ENCODE results near the gene FCER1A.
"Not testable (repeated sequence)": the region's sequence is repeated elsewhere in the genome, so short reads cannot be mapped to it uniquely, and the experiment has no call there.

FCER1A gene

DNA sequence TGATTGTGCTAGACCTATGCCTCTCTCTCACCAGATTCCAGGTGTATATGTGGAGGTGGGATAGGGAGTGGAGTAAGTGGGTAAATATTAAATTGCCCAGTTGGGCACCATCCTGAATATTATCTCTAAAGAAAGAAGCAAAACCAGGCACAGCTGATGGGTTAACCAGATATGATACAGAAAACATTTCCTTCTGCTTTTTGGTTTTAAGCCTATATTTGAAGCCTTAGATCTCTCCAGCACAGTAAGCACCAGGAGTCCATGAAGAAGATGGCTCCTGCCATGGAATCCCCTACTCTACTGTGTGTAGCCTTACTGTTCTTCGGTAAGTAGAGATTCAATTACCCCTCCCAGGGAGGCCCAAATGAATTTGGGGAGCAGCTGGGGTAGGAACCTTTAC is at the start of gene FCER1A:
TSS of gene FCER1A (plus strand) at position 242 of the 400 bp plus-strand sequence. CDS start at position 271, 29 bp downstream.
- DNase-seq (ENCODE audit: low read depth in 2 of 2) = no peak

DNA sequence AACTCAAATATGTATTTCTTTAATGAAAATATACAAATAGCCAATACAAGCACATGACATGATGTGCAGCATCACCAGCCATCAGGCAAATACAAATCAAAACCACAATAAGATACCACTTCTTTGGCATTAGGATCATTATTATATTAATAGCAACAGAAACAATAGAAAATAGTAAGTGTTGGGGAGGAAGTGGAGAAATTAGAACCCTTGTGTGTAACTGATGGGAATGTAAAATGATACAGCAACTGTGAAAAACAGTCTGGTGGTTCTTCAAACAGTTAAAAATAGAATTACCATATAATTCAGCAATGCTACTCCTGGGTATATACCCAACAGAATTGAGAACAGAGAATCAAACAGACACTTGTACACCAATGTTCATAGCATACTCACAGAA is 40.8 kb upstream of the FCER1A start:
- DNase-seq (ENCODE audit: low read depth in 2 of 2) = no peak

DNA sequence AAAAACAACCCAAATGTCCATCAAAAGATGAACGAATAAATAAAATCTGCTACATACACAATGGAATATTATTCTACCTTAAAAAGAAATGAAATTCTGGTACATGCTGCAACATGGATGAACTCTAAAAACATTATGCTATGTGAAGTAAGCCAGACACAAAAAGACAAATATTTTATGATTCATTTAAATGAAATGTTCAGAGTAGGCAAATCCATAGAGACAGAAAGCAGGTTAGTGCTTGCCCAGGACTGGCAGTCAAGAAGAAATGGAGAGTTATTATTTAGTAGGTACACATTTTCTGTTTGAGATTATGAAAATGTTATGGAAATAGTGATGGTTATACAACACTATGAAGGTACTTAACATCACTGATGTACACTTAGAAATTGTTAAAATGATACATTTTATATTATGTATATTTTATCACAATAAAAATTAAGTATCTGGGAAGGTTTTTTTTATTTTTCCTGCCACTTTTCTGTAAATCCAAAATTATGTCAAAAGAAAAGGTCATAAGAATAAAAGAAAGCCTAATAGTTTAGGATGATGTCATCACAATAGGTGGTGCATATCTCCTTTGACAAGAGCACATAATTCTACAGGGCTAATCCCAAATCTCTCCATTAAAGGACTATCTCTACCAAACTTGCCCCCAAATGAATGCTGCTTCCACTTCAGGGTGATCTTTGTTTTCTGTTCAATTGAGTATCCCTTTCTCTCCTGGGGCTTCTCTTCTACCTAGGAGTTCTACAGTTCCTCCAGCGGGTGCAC is 40.2 kb upstream of the FCER1A start:
- no peak for DNase-seq (ENCODE audit: low read depth in 2 of 2)

GRCh38 chr1:159266832-159267231 is 35.3 kb upstream of the FCER1A start:
- no peak for DNase-seq (ENCODE audit: low read depth in 2 of 2)

GRCh38 chr1:159274631-159275030 is 27.5 kb upstream of the FCER1A start:
- no peak for DNase-seq (ENCODE audit: low read depth in 2 of 2)

- DNase-seq (ENCODE audit: low read depth in 2 of 2) = no peak
Observed at GRCh38 chr1:159275891-159276290, 26.2 kb upstream of the FCER1A start.

- DNase-seq (ENCODE audit: low read depth in 2 of 2) = no peak
Observed at GRCh38 chr1:159279773-159280172, 22.4 kb upstream of the FCER1A start.

DNA sequence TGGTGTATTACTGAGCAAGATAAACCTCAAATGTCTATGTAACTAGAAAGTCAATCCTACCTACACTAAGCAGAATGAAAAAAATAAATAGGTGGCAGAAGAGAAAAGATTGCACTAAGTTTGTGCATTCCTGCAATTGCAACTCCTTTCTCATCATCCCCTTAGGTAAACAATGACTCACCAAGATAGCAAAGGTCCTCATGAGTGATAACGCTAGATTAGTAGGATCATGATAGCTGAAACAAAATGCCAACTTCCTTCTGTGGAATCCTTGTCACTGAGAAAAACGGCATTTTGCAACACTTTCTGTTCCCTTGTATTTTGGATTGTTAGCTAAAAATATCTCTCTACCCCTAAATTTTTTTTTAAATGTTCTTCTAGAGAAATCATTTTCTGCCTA is 20.0 kb upstream of the FCER1A start:
- DNase-seq (ENCODE audit: low read depth in 2 of 2) = no peak

DNA sequence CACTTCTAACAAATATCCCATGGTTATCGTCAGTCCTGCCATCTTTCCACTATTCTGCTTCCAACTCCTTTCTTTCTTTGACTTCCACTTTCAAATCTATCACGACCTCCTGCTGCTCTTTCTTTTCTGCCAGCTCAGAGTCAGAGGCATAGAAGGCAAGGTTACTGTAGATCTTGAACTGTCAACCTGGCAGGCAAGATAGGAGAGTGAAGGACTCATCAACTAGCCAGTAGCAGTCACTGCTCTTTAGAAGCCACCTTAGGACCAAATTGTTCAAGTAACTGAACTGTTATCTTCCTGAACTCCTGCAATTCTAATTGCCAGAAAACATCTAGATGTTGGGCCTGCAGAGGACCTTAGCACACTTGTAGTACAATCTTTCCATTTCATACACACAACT is 13.1 kb upstream of the FCER1A start:
- DNase-seq (ENCODE audit: low read depth in 2 of 2) = no peak

DNA sequence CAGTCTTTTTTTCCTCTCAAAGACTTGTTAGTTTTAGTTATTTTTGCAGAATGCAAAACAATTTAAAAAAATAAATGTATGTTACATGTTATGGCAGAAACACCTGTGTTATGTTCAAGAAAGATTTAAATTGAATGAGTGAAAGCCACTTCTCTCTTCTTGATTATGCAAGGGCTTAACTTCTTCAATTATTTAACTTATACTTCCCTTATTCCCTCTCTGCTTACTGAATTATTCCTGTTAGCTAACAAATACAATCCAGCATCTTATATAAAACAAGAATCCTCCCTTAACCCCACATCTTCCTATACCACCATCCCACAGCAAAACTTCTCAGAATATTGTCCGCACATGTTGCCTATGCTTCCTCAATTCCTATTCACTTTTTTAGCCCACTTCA is 10.7 kb upstream of the FCER1A start:
- no peak for DNase-seq (ENCODE audit: low read depth in 2 of 2)

- DNase-seq (ENCODE audit: low read depth in 2 of 2) = no peak
Observed at GRCh38 chr1:159296706-159297375, 5.3 kb upstream of the FCER1A start.

DNA sequence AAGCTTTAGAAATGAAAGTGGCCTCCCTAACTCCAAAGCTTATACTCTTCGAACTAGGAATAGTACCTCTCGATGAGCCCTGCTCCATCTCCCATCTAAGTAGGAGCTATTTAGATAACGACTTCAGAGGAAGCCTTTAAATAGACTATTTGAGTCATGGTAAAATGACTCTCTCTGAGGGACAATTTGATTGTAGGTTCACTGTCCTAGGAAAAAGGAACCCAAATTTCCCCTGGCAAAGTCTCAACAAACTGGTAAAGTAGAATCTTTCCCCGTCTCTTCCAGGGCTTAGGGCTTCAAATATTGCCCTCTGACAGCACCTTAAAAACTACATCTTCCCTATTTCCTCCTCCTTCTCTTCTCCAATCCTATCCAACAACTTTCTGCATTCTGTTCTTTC is 2.0 kb upstream of the FCER1A start:
- DNase-seq (ENCODE audit: low read depth in 2 of 2) = no peak

DNA sequence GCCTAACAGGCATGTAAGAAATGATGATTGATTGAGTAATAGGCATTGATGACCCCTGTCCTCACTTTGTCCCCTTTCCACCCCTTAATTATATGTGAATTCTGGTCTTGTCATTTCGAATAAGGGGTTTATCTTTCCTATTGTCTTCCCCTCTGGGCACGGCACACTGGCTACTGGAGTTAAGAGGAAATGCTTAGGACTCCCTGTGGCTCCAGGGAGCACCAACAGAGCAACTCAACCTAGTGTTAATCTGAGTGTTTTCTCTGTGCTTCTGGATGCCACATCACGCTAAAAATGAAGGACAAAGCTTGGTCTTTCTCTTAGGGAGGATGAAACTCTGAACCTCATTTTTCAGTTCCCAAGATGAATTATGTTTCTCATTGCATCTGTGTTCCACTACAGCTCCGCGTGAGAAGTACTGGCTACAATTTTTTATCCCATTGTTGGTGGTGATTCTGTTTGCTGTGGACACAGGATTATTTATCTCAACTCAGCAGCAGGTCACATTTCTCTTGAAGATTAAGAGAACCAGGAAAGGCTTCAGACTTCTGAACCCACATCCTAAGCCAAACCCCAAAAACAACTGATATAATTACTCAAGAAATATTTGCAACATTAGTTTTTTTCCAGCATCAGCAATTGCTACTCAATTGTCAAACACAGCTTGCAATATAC is 5.3 kb downstream of the FCER1A start:
- DNase-seq (ENCODE audit: low read depth in 2 of 2) = no peak

DNA sequence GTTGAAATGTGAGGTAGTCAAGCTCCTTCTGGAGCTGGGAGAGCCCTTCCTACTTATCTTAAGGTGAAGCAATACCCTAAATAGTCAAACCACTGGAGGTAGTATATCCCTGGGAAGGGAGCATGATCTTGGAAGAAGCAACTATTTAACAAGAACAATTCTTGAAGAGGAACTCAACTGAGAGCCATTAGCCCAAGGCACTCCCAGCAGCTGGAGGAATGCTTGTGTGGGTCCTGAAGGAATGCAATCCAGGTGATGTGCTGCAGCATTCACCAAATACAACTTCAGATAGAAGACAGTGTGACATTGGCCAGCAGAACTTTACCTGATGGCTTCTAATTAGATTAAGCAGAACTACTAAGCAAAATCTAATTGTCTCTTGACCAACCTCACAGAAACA is 9.5 kb downstream of the FCER1A start:
- DNase-seq (ENCODE audit: low read depth in 2 of 2) = no peak

DNA sequence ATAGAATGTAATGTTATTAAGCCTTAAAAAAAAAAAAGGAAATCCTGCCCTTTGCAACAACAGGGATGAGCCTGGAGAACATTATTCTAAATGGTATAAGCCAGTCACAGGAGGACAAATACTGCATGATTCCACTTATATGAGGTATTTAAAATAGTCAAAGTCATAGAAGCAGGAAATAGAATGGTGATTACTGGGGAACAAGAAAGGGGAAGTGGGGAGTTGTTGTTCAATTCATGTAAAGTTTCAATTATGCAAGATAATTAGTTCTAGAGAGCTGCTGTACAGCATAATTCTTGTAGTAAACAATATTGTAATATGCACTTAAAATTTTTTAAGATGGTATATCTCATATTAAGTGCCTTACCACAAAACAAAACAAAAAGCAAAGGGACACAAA is 13.2 kb downstream of the FCER1A start:
- no peak for DNase-seq (ENCODE audit: low read depth in 2 of 2)

DNA sequence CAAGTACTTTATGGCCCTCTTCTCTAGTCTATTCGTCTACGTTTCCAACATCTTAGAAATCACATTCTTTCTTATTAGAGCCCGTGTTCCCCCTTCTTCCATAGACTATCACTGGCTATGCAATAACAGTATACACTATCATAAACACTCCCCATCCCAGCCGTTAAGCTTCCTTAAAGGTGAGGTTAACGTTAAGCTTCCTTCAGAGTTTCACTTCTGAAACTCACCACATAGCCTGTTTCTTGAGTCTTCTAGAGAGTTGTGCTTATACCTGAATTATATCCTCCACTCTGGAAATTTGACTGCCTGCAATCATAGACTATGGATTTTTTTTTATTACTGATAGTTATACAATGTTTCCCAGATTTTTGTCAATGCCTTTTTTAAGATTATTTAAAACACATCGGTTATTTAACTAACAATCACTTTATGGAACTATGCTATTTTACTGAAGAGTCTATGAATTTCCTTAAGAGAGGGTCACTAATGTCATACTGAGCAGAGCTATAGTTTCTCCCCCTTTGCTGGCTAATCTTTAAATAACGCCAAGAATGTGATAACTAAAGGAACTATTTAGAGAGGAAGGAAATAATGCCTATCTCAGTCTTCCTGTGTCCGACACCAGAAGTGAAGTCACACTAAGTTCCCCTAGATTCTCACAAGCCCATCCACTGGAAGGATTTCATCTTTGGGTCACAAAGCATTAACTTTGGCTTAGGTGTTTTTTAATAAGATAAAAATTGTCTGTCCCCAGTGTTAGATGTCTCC is 16.8 kb downstream of the FCER1A start:
- DNase-seq (ENCODE audit: low read depth in 2 of 2) = no peak

DNA sequence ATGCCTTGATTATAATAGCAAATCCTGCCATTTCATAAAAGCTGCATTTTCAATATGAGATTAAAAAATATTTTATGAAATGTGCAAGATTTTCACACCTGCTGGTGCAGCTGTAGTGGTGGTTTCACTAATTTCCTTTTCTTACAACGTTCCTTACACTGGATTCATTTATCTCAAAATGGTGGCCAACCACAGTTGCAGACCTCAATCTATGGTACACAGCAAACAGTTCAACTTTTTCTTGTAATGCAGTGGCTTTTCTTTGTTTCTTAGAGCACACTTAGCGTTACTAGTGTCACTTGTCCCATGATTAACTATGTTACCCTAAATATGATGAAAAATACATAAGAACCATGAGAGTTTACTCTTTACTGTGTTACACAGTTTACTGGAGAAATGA is 32.7 kb downstream of the FCER1A start:
- no peak for DNase-seq (ENCODE audit: low read depth in 2 of 2)

- DNase-seq (ENCODE audit: low read depth in 2 of 2) = no peak
Observed at GRCh38 chr1:159338018-159338417, 35.9 kb downstream of the FCER1A start.

GRCh38 chr1:159339536-159339935 is 37.4 kb downstream of the FCER1A start:
- no peak for DNase-seq (ENCODE audit: low read depth in 2 of 2)

DNA sequence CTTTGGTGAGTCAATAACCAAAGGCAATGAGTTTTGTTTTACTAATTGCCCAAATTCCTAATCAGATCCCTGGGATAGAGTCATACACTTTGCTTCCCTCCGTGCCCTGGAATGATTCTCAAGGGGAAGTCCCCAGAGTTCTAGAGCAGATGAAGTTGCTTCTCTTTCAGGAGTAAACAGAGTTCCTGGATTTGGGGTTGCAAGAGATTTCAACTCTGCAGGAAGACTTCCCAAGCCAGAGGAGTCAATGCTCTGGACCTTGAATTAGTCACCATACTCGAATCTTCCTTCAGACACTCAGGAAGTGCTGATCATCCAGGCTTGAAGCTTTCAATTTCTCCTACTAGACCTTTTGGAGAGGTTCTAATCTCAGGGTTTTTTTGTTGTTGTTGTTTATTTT is 39.6 kb downstream of the FCER1A start:
- DNase-seq (ENCODE audit: low read depth in 2 of 2) = no peak

DNA sequence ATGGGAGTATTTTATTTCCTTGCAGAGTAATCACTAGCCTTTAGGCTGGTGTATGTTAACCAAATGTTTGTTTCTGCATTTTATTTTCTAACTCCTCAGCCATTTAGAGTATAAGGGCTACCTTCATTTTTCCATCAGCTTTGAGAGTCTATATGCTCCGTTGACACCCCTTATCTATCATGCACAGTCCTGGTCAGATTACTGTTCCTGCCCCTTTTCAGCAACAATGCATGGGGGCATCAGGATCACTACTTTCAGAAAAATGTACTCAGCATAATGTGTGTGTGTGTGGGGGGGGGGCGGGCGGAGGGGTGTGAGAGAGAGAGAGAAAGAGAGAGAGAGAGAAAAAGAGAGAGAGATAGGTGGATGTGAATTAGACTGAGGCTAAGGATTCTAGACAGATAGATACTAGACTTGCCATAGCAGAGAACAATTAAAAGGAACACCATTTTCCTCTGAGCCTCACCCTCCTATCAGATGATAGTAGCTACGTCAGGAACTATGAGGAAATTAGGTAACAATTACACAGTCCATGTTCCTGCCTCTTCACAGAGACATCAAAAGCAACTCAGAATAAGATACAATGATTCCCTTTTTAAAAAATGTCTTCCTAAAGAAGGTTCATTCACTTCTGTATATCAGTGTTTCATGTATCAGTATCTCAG is 40.8 kb downstream of the FCER1A start:
- DNase-seq (ENCODE audit: low read depth in 2 of 2) = no peak

DNA sequence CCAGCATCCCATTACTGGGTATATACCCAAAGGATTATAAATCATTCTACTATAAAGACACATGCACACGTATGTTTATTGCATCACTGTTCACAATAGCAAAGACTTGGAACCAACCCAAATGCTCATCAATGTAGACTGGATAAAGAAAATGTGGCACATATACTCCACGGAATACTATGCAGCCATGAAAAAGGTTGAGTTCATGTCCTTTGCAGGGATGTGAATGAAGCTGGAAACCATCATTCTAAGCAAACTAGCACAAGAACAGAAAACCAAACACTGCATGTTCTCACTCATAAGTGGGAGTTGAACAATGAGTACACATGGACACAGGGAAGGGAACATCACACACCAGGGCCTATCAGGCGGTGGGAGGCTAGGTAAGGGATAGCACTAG is 47.2 kb downstream of the FCER1A start:
- not testable (repeated sequence) for DNase-seq (ENCODE audit: low read depth in 2 of 2)

Measured in stimulated activated CD8-positive, alpha-beta memory T cell treated with anti-CD3 and anti-CD28 coated beads, Interleukin-7, amount 100 ng/mL, for 1 hour (primary cell).